Mucosa of rectum (tissue), 2 donors: Measurements from ENCODE around the gene CCDC34.
A peak's percentile ranks its signal among the peaks of the same experiment; 100 is the strongest.

ENCODE experiments used
- H3K27ac ChIP-seq, 2 donors: one replicate each; pipeline ENCODE4 v1.7.0; 2013; ENCODE audit warnings: inconsistent platforms in 2 of 2, low read depth in 2 of 2, low read length in 2 of 2
- H3K27me3 ChIP-seq, 2 donors: one replicate each; pipeline ENCODE4 v1.7.0; 2013; ENCODE audit warnings: low read length in 2 of 2; ENCODE audit not compliant: control insufficient read depth in 2 of 2, insufficient read depth in 2 of 2
- H3K36me3 ChIP-seq, 2 donors: one replicate each; pipeline ENCODE4 v1.7.0; 2013; ENCODE audit warnings: low read length in 2 of 2; ENCODE audit not compliant: control insufficient read depth in 2 of 2, insufficient read depth in 2 of 2
- H3K4me1 ChIP-seq, 2 donors: one replicate each; pipeline ENCODE4 v1.7.0; 2013; ENCODE audit warnings: low read length in 2 of 2, mild to moderate bottlenecking in 1 of 2; ENCODE audit not compliant: control insufficient read depth in 2 of 2, insufficient read depth in 2 of 2
- H3K4me3 ChIP-seq, 2 donors: one replicate each; pipeline ENCODE4 v1.7.0; 2013; ENCODE audit warnings: low read length in 2 of 2
- H3K9ac ChIP-seq, 2 donors: one replicate each; pipeline ENCODE4 v1.7.0; 2013; ENCODE audit warnings: low read length in 2 of 2, low read depth in 1 of 2, mild to moderate bottlenecking in 1 of 2
- H3K9me3 ChIP-seq, 2 donors: one replicate each; pipeline ENCODE4 v1.7.0; 2013; ENCODE audit warnings: low read length in 2 of 2; ENCODE audit not compliant: control insufficient read depth in 2 of 2
- donor health status: healthy.
- donor health status: Normal muscosa, but diverticular disease.

CCDC34 gene, protein sequence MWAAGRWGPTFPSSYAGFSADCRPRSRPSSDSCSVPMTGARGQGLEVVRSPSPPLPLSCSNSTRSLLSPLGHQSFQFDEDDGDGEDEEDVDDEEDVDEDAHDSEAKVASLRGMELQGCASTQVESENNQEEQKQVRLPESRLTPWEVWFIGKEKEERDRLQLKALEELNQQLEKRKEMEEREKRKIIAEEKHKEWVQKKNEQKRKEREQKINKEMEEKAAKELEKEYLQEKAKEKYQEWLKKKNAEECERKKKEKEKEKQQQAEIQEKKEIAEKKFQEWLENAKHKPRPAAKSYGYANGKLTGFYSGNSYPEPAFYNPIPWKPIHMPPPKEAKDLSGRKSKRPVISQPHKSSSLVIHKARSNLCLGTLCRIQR

DNA sequence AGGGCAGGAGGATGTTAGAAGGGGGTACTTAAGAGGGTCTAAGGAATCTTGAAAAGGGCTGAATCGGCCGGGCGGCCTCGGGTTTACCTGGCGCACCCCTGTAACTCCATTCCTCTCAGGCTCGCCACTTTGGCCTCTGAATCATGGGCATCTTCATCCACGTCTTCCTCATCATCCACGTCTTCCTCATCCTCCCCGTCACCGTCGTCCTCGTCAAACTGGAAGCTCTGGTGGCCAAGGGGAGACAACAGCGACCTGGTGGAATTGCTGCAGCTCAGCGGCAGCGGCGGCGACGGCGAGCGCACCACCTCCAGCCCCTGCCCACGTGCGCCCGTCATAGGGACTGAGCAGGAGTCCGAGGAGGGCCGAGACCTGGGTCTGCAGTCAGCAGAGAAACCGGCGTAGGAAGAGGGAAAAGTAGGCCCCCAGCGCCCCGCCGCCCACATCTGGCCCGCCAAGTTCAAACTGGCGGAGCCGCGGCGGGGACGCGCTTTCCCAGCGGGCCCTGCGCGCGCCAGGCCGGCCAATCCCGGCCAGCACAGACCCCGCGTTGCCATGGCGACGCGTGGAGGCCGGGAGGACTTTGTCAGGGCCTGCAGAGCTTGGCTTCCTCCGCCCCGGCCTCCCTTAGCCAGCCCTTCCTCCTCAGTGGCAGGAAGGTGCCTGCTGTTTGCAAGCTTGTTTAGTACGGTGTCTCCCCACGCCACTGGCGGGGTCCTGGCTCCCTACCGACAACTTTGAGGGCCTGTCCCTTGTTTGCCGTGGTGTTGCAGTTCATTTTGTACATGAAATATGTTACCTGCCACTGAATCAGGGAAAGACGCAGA lies at the start of gene CCDC34:
Gene CCDC34, minus strand, starts transcription at position 467 of the 827 bp plus-strand sequence. Its CDS starts 21 bp downstream, at position 446.
- Histone ChIP-seq H3K9ac (peak within 1 kb of the TSS; percentile 71 to 75), H3K27ac (peak within 1 kb of the TSS; percentile 43 to 52), H3K27me3 (no peaks in the 10 kb centered on the region), H3K4me3 (peak within 1 kb of the TSS; percentile 74 to 92), H3K36me3 (peaks cover 5 to 6% of the 10 kb centered on the region in 2 donors), H3K4me1 (peaks cover 7 to 12% of the 10 kb centered on the region in 2 donors), H3K9me3 (no peaks in the 10 kb centered on the region)

DNA sequence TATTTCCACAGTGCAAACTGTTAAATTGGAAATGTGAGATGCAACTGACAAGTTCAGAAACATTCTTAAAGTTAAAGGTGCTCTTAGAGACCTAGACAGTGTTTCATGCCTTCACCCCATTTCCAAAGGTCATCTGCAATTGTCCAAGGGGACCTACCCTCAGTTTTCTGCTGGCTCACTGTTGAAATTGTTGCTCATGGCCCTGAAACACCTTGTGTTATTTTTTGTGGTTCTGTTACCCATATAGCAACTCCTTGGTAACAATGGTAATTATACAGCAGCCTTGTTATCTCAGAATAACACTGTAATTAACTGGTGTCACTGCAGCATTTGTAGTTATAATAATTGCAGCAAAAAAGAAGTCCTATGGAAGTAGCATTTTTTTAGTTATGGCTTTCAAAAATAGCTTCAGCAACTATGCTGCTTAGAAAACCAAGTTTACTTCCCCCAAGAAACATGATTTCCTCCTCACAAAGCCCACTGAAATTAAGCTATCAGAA lies 49.2 kb upstream of the CCDC34 start:
- Histone ChIP-seq H3K36me3 (peaks cover 4 to 6% of the 10 kb centered on the region in 2 donors), H3K4me3 (no peak overlapping the region), H3K27me3 (no peaks in the 10 kb centered on the region), H3K27ac (no peak overlapping the region), H3K9ac (no peak overlapping the region), H3K9me3 (no peaks in the 10 kb centered on the region), H3K4me1 (no peaks in the 10 kb centered on the region)

DNA sequence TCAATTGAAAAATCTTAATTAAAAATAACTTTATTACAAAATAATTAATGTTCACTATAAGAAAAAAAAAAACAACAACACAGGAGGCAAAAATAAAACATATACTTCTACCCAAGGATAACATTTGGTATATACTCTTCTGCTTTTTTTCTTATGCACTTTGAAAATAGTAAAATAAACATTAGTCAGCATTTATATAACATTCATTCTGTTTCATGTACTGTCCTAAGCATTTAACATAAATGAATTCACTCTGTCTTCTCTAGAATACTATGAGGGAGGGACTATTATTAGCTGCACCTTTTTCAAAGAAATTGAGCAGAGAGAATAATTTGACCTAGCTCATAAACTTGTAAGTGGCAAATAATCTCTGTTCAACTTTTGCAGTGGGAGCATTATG lies 48.3 kb upstream of the CCDC34 start:
- Histone ChIP-seq H3K27ac (no peak overlapping the region), H3K9ac (no peak overlapping the region), H3K4me1 (no peaks in the 10 kb centered on the region), H3K27me3 (no peaks in the 10 kb centered on the region), H3K4me3 (no peak overlapping the region), H3K9me3 (no peaks in the 10 kb centered on the region), H3K36me3 (peaks cover 4 to 6% of the 10 kb centered on the region in 2 donors)

DNA sequence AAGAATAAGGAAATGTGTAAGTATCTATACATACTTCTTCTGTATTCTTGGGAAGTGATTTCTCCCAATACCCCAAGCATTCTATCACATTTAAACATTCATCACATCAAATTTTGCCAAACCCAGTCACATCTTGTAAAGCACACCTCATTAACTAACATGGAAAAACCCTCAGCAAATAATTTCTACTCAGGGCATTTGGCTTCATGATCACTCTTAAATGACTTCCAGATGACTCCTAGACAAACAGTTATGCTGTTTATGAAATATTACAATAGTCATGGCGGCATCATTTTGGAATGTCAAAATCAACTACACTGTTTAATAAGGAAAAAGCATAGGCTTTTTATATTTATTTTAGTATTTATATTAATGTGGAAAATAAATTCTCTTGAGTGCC lies 47.3 kb upstream of the CCDC34 start:
- no peak overlapping the region for H3K27ac ChIP-seq
- no peaks in the 10 kb centered on the region for H3K4me1 ChIP-seq
- H3K27me3 ChIP-seq: no peaks in the 10 kb centered on the region
- peaks cover 4 to 6% of the 10 kb centered on the region in 2 donors for H3K36me3 ChIP-seq
- no peak overlapping the region for H3K9ac ChIP-seq
- H3K9me3 ChIP-seq: no peaks in the 10 kb centered on the region
- H3K4me3 ChIP-seq: no peak overlapping the region

DNA sequence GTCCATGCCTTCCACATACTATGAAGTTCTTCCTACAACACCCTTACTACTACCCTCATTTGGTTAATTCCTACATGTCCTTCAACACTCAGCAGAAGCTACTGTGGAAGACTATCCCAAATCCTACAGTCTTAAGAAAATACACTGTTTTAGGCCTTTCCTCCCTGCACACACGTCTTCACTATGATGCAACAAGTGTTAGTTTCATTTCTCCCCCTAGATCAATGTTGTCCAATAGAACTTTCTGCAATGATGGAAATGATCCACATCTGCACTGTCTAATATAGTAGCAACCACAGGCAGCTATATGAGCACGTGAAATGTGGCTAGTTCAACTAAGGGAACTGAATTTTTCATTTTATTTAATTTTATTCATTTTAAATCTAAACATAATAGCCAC lies 46.7 kb upstream of the CCDC34 start:
- no peaks in the 10 kb centered on the region for H3K9me3 ChIP-seq

DNA sequence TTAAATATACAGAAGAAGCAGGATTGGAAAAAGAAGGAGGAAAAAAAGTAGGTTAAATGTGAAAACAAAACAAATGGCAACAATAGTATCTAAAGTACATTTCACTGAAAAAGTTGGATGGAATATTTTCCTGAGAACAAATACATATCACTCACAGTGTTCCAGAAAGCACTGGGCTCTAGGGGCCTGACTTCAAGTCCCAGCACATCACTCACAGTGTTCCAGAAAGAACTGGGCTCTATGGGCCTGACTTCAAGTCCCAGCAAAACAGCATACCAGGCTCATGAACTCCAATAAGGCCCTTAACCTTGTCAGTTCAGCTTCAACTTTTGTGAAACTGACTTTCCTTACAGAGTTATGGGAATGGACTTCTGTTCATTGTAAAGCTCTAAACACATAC lies 46.0 kb upstream of the CCDC34 start:
- Histone ChIP-seq H3K36me3 (peaks cover 4 to 6% of the 10 kb centered on the region in 2 donors), H3K27me3 (no peaks in the 10 kb centered on the region), H3K4me3 (no peak overlapping the region), H3K9ac (no peak overlapping the region), H3K27ac (no peak overlapping the region), H3K4me1 (no peaks in the 10 kb centered on the region), H3K9me3 (no peaks in the 10 kb centered on the region)

More for the DNA sequence above, 46.7 kb upstream of the CCDC34 start:
- no peaks in the 10 kb centered on the region for H3K27me3 ChIP-seq
- H3K4me3 ChIP-seq: no peak overlapping the region
- no peaks in the 10 kb centered on the region for H3K4me1 ChIP-seq
- H3K36me3 ChIP-seq: peaks cover 4 to 6% of the 10 kb centered on the region in 2 donors
- no peak overlapping the region for H3K9ac ChIP-seq
- H3K27ac ChIP-seq: no peak overlapping the region

DNA sequence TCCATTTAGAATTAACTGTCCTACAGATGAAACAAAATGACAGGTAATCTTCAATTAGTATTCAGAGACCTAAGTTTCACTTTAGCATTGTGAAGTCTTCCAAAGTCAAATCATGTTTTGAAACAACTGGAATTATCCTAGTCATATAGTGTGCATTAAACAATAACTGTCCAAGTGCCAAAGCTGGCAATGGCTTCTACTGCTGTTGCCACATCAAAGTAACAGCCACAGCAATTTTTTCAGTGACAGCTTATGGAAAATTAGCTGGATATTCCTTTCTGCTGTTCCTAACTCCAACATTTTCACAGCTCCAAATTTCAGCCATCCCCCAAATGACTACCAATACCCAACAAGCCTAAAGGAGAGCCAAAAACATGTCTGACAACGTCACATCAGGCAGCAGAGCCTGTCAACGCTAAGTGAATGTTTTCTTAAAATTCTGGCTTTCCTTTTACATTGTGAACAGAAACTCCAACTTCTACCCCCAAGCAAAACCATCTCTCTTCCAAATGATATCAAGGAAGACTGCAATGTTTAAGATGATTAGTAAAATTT lies 45.3 kb upstream of the CCDC34 start:
- peaks cover 4 to 6% of the 10 kb centered on the region in 2 donors for H3K36me3 ChIP-seq
- no peaks in the 10 kb centered on the region for H3K4me1 ChIP-seq
- H3K27ac ChIP-seq: no peak overlapping the region
- H3K9me3 ChIP-seq: no peaks in the 10 kb centered on the region
- H3K9ac ChIP-seq: no peak overlapping the region
- H3K27me3 ChIP-seq: no peaks in the 10 kb centered on the region
- H3K4me3 ChIP-seq: no peak overlapping the region

DNA sequence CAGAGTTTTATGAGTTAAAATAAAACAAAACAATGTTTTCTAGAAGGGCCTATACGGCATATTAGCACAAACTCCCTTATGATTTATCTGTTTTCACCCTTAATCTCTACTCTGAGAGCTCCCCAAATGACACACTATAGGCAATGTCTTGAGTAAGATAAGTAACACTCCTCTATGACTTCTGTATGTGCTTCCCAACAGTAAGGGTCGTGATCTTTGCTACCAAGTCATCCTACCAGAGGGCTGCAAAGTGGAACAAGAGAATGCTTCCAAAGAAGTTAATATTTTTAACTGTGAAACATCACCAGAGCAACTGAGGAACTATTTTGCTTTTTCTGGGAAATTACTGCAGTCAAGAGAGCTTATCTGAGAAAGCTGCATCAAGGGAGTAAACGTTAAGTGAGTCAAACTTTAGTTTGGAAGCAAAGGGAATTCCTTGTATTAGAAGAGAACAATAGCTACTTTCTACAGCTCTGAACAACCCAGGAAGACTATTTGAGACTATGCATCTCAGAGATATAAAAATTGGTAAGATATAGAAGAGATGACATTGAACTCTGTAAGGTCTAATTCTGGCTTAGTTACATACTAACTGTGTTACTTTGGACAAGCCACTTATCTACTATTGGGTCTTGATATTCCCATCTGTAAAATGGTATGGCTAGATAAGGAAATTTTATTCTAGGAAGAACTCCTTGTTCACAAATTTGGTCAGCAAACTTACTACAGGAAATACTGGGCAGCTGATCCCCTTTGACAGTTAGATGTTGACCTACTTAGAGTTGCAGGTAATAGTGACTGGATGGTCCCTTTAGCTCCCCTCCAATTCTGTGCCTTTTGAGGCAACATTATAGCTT lies 43.7 kb upstream of the CCDC34 start:
- no peaks in the 10 kb centered on the region for H3K9me3 ChIP-seq
- H3K4me1 ChIP-seq: peaks cover 3 to 11% of the 10 kb centered on the region in 2 donors
- no peak overlapping the region for H3K9ac ChIP-seq
- H3K36me3 ChIP-seq: peaks cover 0 to 6% of the 10 kb centered on the region in 2 donors
- no peak overlapping the region for H3K27ac ChIP-seq
- H3K4me3 ChIP-seq: no peak overlapping the region
- no peaks in the 10 kb centered on the region for H3K27me3 ChIP-seq

DNA sequence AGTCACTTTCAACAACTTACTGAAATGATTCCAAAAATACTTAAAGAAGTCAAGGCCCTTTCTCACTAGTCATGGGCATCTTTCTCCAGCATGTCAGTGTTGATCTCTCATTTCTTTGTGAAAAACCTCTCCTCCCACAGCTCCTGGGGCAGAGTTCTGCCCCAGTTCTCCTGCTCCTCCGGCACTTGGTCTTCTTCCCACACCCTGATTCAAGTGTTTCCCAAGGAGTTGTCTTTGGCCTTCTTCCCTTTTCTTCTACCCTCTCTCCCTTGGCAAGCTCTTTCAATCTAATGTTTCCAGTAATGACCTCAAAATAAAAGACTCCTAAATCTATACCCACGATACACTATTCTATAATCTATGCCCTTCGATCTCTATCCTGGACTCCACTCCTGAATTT lies 42.1 kb upstream of the CCDC34 start:
- peaks cover 3 to 16% of the 10 kb centered on the region in 2 donors for H3K4me1 ChIP-seq

More for the DNA sequence above, 42.1 kb upstream of the CCDC34 start:
- H3K9me3 ChIP-seq: no peaks in the 10 kb centered on the region
- peaks cover 0 to 3% of the 10 kb centered on the region in 2 donors for H3K36me3 ChIP-seq
- H3K27me3 ChIP-seq: no peaks in the 10 kb centered on the region
- H3K4me3 ChIP-seq: no peak overlapping the region
- no peak overlapping the region for H3K9ac ChIP-seq
- no peak overlapping the region for H3K27ac ChIP-seq
